ENCODE measurements around the gene MAPK7. TPM values are rescaled to one million over a fixed set of nuclear protein-coding genes. Genes with fewer than 3 reads are reported as not detected.

Gene MAPK7
- total RNA-seq, 1 experiment from 2014 or later = 20.8 TPM

- intact Hi-C loops (cut with micrococcal nuclease; ENCODE audit: unreplicated experiment) = no loop called here
- Histone ChIP-seq H3K4me1 (no peaks in the 10 kb centered on the region), H3K9me3 (no peaks in the 10 kb centered on the region), H3K27me3 (replicated peaks; ENCODE audit: control insufficient read depth, insufficient read depth, low read length) (no peaks in the 10 kb centered on the region), H3K36me3 (ENCODE audit: control insufficient read depth, insufficient read depth, low read length) (no peaks in the 10 kb centered on the region), H3K4me3 (ENCODE audit: low read depth, low read length) (no peak overlapping the region)
- ChIA-PET POLR2A (no interaction called here), CTCF (no interaction called here)
- Mint-ChIP-seq H3K4me3 (ENCODE audit: unreplicated experiment) (no peak overlapping the region), H3K27me3 (ENCODE audit: insufficient read depth, unreplicated experiment) (peaks cover 3% of the 10 kb centered on the region), H3K9me3 (ENCODE audit: unreplicated experiment) (no peaks in the 10 kb centered on the region), H3K27ac (ENCODE audit: unreplicated experiment) (no peak overlapping the region), H3K36me3 (ENCODE audit: insufficient read depth, unreplicated experiment) (no peaks in the 10 kb centered on the region), H3K4me1 (ENCODE audit: low read depth, unreplicated experiment) (no peaks in the 10 kb centered on the region)
- no TSS peak for BruUV-seq (replicated peaks)
- no peak for DNase-seq
- TF ChIP-seq CTCF (IDR thresholded peaks at IDR 0.05; ENCODE audit: insufficient read depth in 1 of 2, low read depth in 1 of 2, low read length in 1 of 2, severe bottlenecking in 1 of 2, unreplicated experiment in 1 of 2) = no peak
Observed at GRCh38 chr17:19402171-19402570, 23.9 kb downstream of the MAPK7 start.

GRCh38 chr17:19403021-19403420 lies 24.7 kb downstream of the MAPK7 start:
- ChIA-PET CTCF (no interaction called here), POLR2A (no interaction called here)
- Mint-ChIP-seq H3K36me3 (ENCODE audit: insufficient read depth, unreplicated experiment) (no peaks in the 10 kb centered on the region), H3K4me1 (ENCODE audit: low read depth, unreplicated experiment) (no peaks in the 10 kb centered on the region), H3K9me3 (ENCODE audit: unreplicated experiment) (no peaks in the 10 kb centered on the region), H3K4me3 (ENCODE audit: unreplicated experiment) (no peak overlapping the region), H3K27ac (ENCODE audit: unreplicated experiment) (no peak overlapping the region), H3K27me3 (ENCODE audit: insufficient read depth, unreplicated experiment) (peaks cover 3% of the 10 kb centered on the region)
- no peak overlapping the region for H3K4me3 ChIP-seq (ENCODE audit: low read depth, low read length)
- DNase-seq = no peak
- intact Hi-C loops (cut with micrococcal nuclease; ENCODE audit: unreplicated experiment) = no loop called here
- TF ChIP-seq CTCF (IDR thresholded peaks at IDR 0.05; ENCODE audit: insufficient read depth in 1 of 2, low read depth in 1 of 2, low read length in 1 of 2, severe bottlenecking in 1 of 2, unreplicated experiment in 1 of 2) = no peak
- H3K4me1 ChIP-seq = no peaks in the 10 kb centered on the region
- H3K9me3 ChIP-seq = no peaks in the 10 kb centered on the region
- H3K27me3 ChIP-seq (replicated peaks; ENCODE audit: control insufficient read depth, insufficient read depth, low read length) = no peaks in the 10 kb centered on the region
- BruUV-seq (replicated peaks) = no TSS peak
- H3K36me3 ChIP-seq (ENCODE audit: control insufficient read depth, insufficient read depth, low read length) = no peaks in the 10 kb centered on the region

- no peak for TF ChIP-seq CTCF (IDR thresholded peaks at IDR 0.05; ENCODE audit: insufficient read depth in 1 of 2, low read depth in 1 of 2, low read length in 1 of 2, severe bottlenecking in 1 of 2, unreplicated experiment in 1 of 2)
- H3K4me1 Mint-ChIP-seq (ENCODE audit: low read depth, unreplicated experiment) = no peaks in the 10 kb centered on the region
- no peaks in the 10 kb centered on the region for H3K27me3 ChIP-seq (replicated peaks; ENCODE audit: control insufficient read depth, insufficient read depth, low read length)
- no peak overlapping the region for H3K4me3 Mint-ChIP-seq (ENCODE audit: unreplicated experiment)
- intact Hi-C loops (cut with micrococcal nuclease; ENCODE audit: unreplicated experiment) = no loop called here
- H3K27ac Mint-ChIP-seq (ENCODE audit: unreplicated experiment) = no peak overlapping the region
- no peaks in the 10 kb centered on the region for H3K9me3 Mint-ChIP-seq (ENCODE audit: unreplicated experiment)
- no TSS peak for BruUV-seq (replicated peaks)
- ChIA-PET CTCF (no interaction called here), POLR2A (no interaction called here)
- no peaks in the 10 kb centered on the region for H3K4me1 ChIP-seq
- H3K36me3 ChIP-seq (ENCODE audit: control insufficient read depth, insufficient read depth, low read length) = no peaks in the 10 kb centered on the region
- H3K9me3 ChIP-seq = no peaks in the 10 kb centered on the region
- no peak for DNase-seq
- H3K27me3 Mint-ChIP-seq (ENCODE audit: insufficient read depth, unreplicated experiment) = peaks cover 3% of the 10 kb centered on the region
- H3K4me3 ChIP-seq (ENCODE audit: low read depth, low read length) = no peak overlapping the region
- H3K36me3 Mint-ChIP-seq (ENCODE audit: insufficient read depth, unreplicated experiment) = no peaks in the 10 kb centered on the region
Observed at GRCh38 chr17:19404264-19404663, 26.0 kb downstream of the MAPK7 start.
